NB4 (cell line): ENCODE results near the gene TEX2.
"Not testable (repeated sequence)": the region's sequence is repeated elsewhere in the genome, so short reads cannot be mapped to it uniquely, and the experiment has no call there.

ENCODE experiments used
- DNase-seq: peaks from one replicate; pipeline ENCODE4 v3.0.0; 2010; ENCODE audit warnings: low read depth
- H3K4me3 ChIP-seq: one replicate; pipeline ENCODE4 v1.5.1; 2011; ENCODE audit warnings: mild to moderate bottlenecking, low read depth, low read length, moderate library complexity
- CTCF ChIP-seq: IDR thresholded peaks from one replicate; pipeline ENCODE4 v1.5.1; 2012; ENCODE audit warnings: low read depth, low read length
- MAX ChIP-seq: IDR thresholded peaks from 2 replicates; pipeline ENCODE4 v1.6.1; 2011; ENCODE audit warnings: low read depth, low read length
- MYC ChIP-seq: IDR thresholded peaks from 2 replicates; pipeline ENCODE4 v1.6.1; 2011; ENCODE audit warnings: low read depth, low read length
- POLR2A ChIP-seq: IDR thresholded peaks from 2 replicates; pipeline ENCODE4 v1.6.1; 2011; ENCODE audit warnings: mild to moderate bottlenecking; ENCODE audit not compliant: insufficient read length; ENCODE audit errors: extremely low read depth

Gene TEX2

GRCh38 chr17:64240741-64241347, 22.2 kb downstream of the TEX2 start:
- no peak overlapping the region for H3K4me3 ChIP-seq
- TF ChIP-seq MAX (no peak), POLR2A (no peak), MYC (no peak), CTCF (no peak)
- no peak for DNase-seq

- no peak overlapping the region for H3K4me3 ChIP-seq
- TF ChIP-seq MYC = no peak
- TF ChIP-seq CTCF = no peak
- no peak for TF ChIP-seq POLR2A
- TF ChIP-seq MAX = no peak
- DNase-seq = no peak
Measured at GRCh38 chr17:64240261-64240740, 22.8 kb downstream of the TEX2 start.

GRCh38 chr17:64238449-64238848, 24.6 kb downstream of the TEX2 start:
- H3K4me3 ChIP-seq, DNase-seq: not testable (repeated sequence)

GRCh38 chr17:64236827-64237403, 26.1 kb downstream of the TEX2 start:
- no peak for TF ChIP-seq MAX
- TF ChIP-seq POLR2A = no peak
- TF ChIP-seq CTCF = peak; percentile 14
- no peak for TF ChIP-seq MYC
- peak; percentile 18 for DNase-seq
- no peak overlapping the region for H3K4me3 ChIP-seq

- TF ChIP-seq CTCF (no peak), POLR2A (no peak), MYC (no peak), MAX (no peak)
- DNase-seq = no peak
- no peak overlapping the region for H3K4me3 ChIP-seq
Measured at GRCh38 chr17:64234961-64235360, 28.1 kb downstream of the TEX2 start.

GRCh38 chr17:64232466-64233262, 30.4 kb downstream of the TEX2 start:
- TF ChIP-seq MAX (no peak), MYC (no peak), POLR2A (no peak), CTCF (no peak)
- no peak overlapping the region for H3K4me3 ChIP-seq
- no peak for DNase-seq
